GM23338 (cell line): Measurements from ENCODE around the gene PLEKHA7. TPM values are rescaled to one million over a fixed set of nuclear protein-coding genes. Genes with fewer than 3 reads are reported as not detected.

ENCODE experiments used
- ATAC-seq: fragments of 200-7000 bp; cut with Tn5 transposase; 3 replicates; pipeline ENCODE4 v1.9.1; 2020
- DNase-seq: peaks from one replicate; pipeline ENCODE4 v3.0.0-alpha.2; 2015; ENCODE audit warnings: low spot score
- H2AFZ ChIP-seq: fragments of 200-600 bp; sonication (generic); 2 replicates; pipeline ENCODE4 v1.8.0; 2016; ENCODE audit warnings: antibody characterized with exemption, mild to moderate bottlenecking, moderate library complexity
- H3F3A ChIP-seq: fragments of 200-600 bp; sonication (generic); replicated peaks from 2 replicates; pipeline ENCODE4 v1.8.0; 2017; ENCODE audit warnings: antibody characterized with exemption, mixed run types, low read depth
- H3K27ac ChIP-seq: fragments of 200-600 bp; sonication (generic); 2 replicates; pipeline ENCODE4 v1.6.1; 2016; ENCODE audit warnings: low read depth
- H3K27me3 ChIP-seq: fragments of 200-600 bp; sonication (generic); 2 replicates; pipeline ENCODE4 v1.8.0; 2016; ENCODE audit warnings: mild to moderate bottlenecking, mixed run types, moderate library complexity; ENCODE audit not compliant: insufficient read depth
- H3K36me3 ChIP-seq: fragments of 200-600 bp; sonication (generic); 2 replicates; pipeline ENCODE4 v1.8.0; 2016; ENCODE audit warnings: mild to moderate bottlenecking; ENCODE audit not compliant: insufficient read depth
- H3K4me1 ChIP-seq: fragments of 200-600 bp; sonication (generic); 2 replicates; pipeline ENCODE4 v1.8.0; 2016; ENCODE audit warnings: mild to moderate bottlenecking, moderate library complexity; ENCODE audit not compliant: insufficient read depth
- H3K4me2 ChIP-seq: fragments of 200-600 bp; sonication (generic); 2 replicates; pipeline ENCODE4 v1.7.1; 2017; ENCODE audit warnings: mixed run types
- H3K4me3 ChIP-seq: fragments of 200-600 bp; sonication (generic); 2 replicates; pipeline ENCODE4 v1.6.1; 2016; ENCODE audit warnings: mixed run types
- H3K79me2 ChIP-seq: fragments of 200-600 bp; sonication (generic); replicated peaks from 2 replicates; pipeline ENCODE4 v1.8.0; 2017; ENCODE audit warnings: mild to moderate bottlenecking; ENCODE audit not compliant: insufficient read depth
- H3K9me2 ChIP-seq: fragments of 200-600 bp; sonication (generic); 2 replicates; pipeline ENCODE4 v1.8.0; 2017; ENCODE audit not compliant: insufficient read depth
- H4K20me1 ChIP-seq: fragments of 200-600 bp; sonication (generic); replicated peaks from 2 replicates; pipeline ENCODE4 v1.8.0; 2017; ENCODE audit warnings: mild to moderate bottlenecking; ENCODE audit not compliant: insufficient read depth
- H3K27ac Mint-ChIP-seq: 2 replicates; pipeline ENCODE4 v1.8.0; 2020; ENCODE audit warnings: inconsistent platforms, mild to moderate bottlenecking, moderate library complexity, mixed read lengths
- H3K27me3 Mint-ChIP-seq: 3 replicates; pipeline ENCODE4 v1.8.0; 2022; ENCODE audit warnings: low read depth, mild to moderate bottlenecking, moderate library complexity, mixed read lengths, inconsistent platforms; ENCODE audit not compliant: insufficient read depth, poor library complexity
- H3K36me3 Mint-ChIP-seq: 3 replicates; pipeline ENCODE4 v1.8.0; 2021; ENCODE audit warnings: low read depth, mild to moderate bottlenecking, inconsistent platforms, moderate library complexity, mixed read lengths
- H3K4me1 Mint-ChIP-seq: 3 replicates; pipeline ENCODE4 v1.8.0; 2020; ENCODE audit warnings: mild to moderate bottlenecking, inconsistent platforms, mixed read lengths
- H3K4me3 Mint-ChIP-seq: 3 replicates; pipeline ENCODE4 v1.8.0; 2021; ENCODE audit warnings: moderate library complexity, mild to moderate bottlenecking, inconsistent platforms, mixed read lengths
- H3K9me3 Mint-ChIP-seq: 3 replicates; pipeline ENCODE4 v1.8.0; 2020; ENCODE audit warnings: moderate library complexity, mild to moderate bottlenecking, inconsistent platforms, mixed read lengths
- EZH2 ChIP-seq: fragments of 200-600 bp; sonication (generic); IDR thresholded peaks from one replicate; pipeline ENCODE4 v1.8.0; 2017; ENCODE audit warnings: antibody characterized with exemption, mild to moderate bottlenecking, low read depth; ENCODE audit not compliant: unreplicated experiment
- EZH2phosphoT487 ChIP-seq: fragments of 200-600 bp; sonication (generic); IDR thresholded peaks from one replicate; pipeline ENCODE4 v1.8.1; 2018; ENCODE audit warnings: antibody characterized with exemption; ENCODE audit not compliant: unreplicated experiment
- JUNB ChIP-seq: IDR thresholded peaks from one replicate; pipeline ENCODE4 v1.6.1; 2016; ENCODE audit warnings: antibody characterized with exemption; ENCODE audit not compliant: unreplicated experiment
- NANOG ChIP-seq: IDR thresholded peaks from 2 replicates; pipeline ENCODE4 v1.6.1; 2016; ENCODE audit warnings: antibody characterized with exemption, borderline replicate concordance
- STAT1 ChIP-seq: IDR thresholded peaks from one replicate; pipeline ENCODE4 v1.6.1; 2016; ENCODE audit warnings: antibody characterized with exemption; ENCODE audit not compliant: unreplicated experiment
- ZNF114 ChIP-seq: fragments of 250-450 bp; sonication (Bioruptor Pico); IDR thresholded peaks from 2 replicates; pipeline ENCODE4 v1.5.0; 2020; ENCODE audit warnings: mild to moderate bottlenecking, moderate library complexity
- ZNF331 ChIP-seq: fragments of 250-450 bp; sonication (Bioruptor Pico); IDR thresholded peaks from 2 replicates; pipeline ENCODE4 v1.5.0; 2020; ENCODE audit warnings: low read depth, mild to moderate bottlenecking, moderate library complexity
- polyA plus RNA-seq: library from polyadenylated mRNA; unstranded; fragments of >200 nt; fragmentation: Nextera tagmentation; extraction: Ambion mirVana; gene quantifications from 2 replicates; pipeline ENCODE4 v1.2.1, GENCODE V29; 2016
- total RNA-seq: library from RNA; depleted of rRNA; stranded (reverse); fragments of >200 nt; shearing (Covaris generic); gene quantifications from 2 replicates; pipeline ENCODE4 v1.2.3, GENCODE V29; 2014
- TF ChIP-seq, protein P1 (sequence below): fragments of 250-450 bp; sonication (Bioruptor Pico); IDR thresholded peaks from 2 replicates; pipeline ENCODE4 v1.5.0; 2020; ENCODE audit warnings: mild to moderate bottlenecking, moderate library complexity

The PLEKHA7 gene
- total and polyA plus RNA-seq, 2 experiments from 2014 or later: 9.7 to 15.8 TPM

- TF ChIP-seq, protein P1, sequence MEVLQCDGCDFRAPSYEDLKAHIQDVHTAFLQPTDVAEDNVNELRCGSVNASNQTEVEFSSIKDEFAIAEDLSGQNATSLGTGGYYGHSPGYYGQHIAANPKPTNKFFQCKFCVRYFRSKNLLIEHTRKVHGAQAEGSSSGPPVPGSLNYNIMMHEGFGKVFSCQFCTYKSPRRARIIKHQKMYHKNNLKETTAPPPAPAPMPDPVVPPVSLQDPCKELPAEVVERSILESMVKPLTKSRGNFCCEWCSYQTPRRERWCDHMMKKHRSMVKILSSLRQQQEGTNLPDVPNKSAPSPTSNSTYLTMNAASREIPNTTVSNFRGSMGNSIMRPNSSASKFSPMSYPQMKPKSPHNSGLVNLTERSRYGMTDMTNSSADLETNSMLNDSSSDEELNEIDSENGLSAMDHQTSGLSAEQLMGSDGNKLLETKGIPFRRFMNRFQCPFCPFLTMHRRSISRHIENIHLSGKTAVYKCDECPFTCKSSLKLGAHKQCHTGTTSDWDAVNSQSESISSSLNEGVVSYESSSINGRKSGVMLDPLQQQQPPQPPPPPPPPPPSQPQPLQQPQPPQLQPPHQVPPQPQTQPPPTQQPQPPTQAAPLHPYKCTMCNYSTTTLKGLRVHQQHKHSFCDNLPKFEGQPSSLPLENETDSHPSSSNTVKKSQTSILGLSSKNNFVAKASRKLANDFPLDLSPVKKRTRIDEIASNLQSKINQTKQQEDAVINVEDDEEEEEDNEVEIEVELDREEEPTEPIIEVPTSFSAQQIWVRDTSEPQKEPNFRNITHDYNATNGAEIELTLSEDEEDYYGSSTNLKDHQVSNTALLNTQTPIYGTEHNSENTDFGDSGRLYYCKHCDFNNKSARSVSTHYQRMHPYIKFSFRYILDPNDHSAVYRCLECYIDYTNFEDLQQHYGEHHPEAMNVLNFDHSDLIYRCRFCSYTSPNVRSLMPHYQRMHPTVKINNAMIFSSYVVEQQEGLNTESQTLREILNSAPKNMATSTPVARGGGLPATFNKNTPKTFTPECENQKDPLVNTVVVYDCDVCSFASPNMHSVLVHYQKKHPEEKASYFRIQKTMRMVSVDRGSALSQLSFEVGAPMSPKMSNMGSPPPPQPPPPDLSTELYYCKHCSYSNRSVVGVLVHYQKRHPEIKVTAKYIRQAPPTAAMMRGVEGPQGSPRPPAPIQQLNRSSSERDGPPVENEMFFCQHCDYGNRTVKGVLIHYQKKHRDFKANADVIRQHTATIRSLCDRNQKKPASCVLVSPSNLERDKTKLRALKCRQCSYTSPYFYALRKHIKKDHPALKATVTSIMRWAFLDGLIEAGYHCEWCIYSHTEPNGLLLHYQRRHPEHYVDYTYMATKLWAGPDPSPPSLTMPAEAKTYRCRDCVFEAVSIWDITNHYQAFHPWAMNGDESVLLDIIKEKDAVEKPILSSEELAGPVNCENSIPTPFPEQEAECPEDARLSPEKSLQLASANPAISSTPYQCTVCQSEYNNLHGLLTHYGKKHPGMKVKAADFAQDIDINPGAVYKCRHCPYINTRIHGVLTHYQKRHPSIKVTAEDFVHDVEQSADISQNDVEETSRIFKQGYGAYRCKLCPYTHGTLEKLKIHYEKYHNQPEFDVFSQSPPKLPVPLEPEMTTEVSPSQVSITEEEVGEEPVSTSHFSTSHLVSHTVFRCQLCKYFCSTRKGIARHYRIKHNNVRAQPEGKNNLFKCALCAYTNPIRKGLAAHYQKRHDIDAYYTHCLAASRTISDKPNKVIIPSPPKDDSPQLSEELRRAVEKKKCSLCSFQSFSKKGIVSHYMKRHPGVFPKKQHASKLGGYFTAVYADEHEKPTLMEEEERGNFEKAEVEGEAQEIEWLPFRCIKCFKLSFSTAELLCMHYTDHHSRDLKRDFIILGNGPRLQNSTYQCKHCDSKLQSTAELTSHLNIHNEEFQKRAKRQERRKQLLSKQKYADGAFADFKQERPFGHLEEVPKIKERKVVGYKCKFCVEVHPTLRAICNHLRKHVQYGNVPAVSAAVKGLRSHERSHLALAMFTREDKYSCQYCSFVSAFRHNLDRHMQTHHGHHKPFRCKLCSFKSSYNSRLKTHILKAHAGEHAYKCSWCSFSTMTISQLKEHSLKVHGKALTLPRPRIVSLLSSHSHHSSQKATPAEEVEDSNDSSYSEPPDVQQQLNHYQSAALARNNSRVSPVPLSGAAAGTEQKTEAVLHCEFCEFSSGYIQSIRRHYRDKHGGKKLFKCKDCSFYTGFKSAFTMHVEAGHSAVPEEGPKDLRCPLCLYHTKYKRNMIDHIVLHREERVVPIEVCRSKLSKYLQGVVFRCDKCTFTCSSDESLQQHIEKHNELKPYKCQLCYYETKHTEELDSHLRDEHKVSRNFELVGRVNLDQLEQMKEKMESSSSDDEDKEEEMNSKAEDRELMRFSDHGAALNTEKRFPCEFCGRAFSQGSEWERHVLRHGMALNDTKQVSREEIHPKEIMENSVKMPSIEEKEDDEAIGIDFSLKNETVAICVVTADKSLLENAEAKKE (CRISPR knock-in tag): no peak
- TF ChIP-seq EZH2 (no peak), STAT1 (no peak), EZH2phosphoT487 (no peak), JUNB (no peak)
Observed at GRCh38 chr11:16764888-16765287, 249.3 kb downstream of the PLEKHA7 start (continued).

GRCh38 chr11:16763746-16764145, 250.5 kb downstream of the PLEKHA7 start:
- no peak for TF ChIP-seq JUNB
- TF ChIP-seq ZNF114 (CRISPR knock-in tag): no peak
- no peak for TF ChIP-seq ZNF331 (CRISPR knock-in tag)
- no peak for TF ChIP-seq NANOG
- Histone ChIP-seq H3K27ac (no peak overlapping the region), H2AFZ (no peak overlapping the region), H3K4me3 (no peak overlapping the region), H3K79me2 (no peaks in the 10 kb centered on the region), H3K4me2 (no peak overlapping the region), H3F3A (no peaks in the 10 kb centered on the region), H3K9me2 (no peaks in the 10 kb centered on the region), H3K4me1 (no peaks in the 10 kb centered on the region), H3K27me3 (no peaks in the 10 kb centered on the region), H4K20me1 (no peaks in the 10 kb centered on the region; the same call in 1 of the 2 replicates), H3K36me3 (no peaks in the 10 kb centered on the region)
- peaks cover 5% of the 10 kb centered on the region; the same call in 2 of the 3 replicates for H3K36me3 Mint-ChIP-seq
- H3K27me3 Mint-ChIP-seq: peaks cover 3% of the 10 kb centered on the region
- DNase-seq: no peak
- H3K4me1 Mint-ChIP-seq: no peaks in the 10 kb centered on the region
- H3K9me3 Mint-ChIP-seq: no peaks in the 10 kb centered on the region
- H3K4me3 Mint-ChIP-seq: no peak overlapping the region
- ATAC-seq: no peak
- H3K27ac Mint-ChIP-seq: no peak overlapping the region
